K562 (cell line): ENCODE data around the gene GFI1B. TPM values are rescaled to one million over a fixed set of nuclear protein-coding genes. Genes with fewer than 3 reads are reported as not detected.

ENCODE experiments used
- ATF1 ChIP-seq, 2 experiments: fragments of 450-650 bp in 1 of 2; IDR thresholded peaks; 2 replicates each; pipeline ENCODE4 v1.6.1; 2016; ENCODE audit warnings: missing compliant biosample characterization in 1 of 2, missing genetic modification characterization in 1 of 2
- BRF1 ChIP-seq: IDR thresholded peaks from 3 replicates; pipeline ENCODE4 v1.6.1; 2011; ENCODE audit warnings: borderline replicate concordance, mild to moderate bottlenecking; ENCODE audit not compliant: insufficient read length; ENCODE audit errors: extremely low read depth
- CREB3L1 ChIP-seq: fragments of 450-650 bp; IDR thresholded peaks from 2 replicates; pipeline ENCODE4 v1.6.1; 2014; ENCODE audit warnings: low read depth, mild to moderate bottlenecking, moderate library complexity, borderline replicate concordance
- HCFC1 ChIP-seq: IDR thresholded peaks from 2 replicates; pipeline ENCODE4 v1.6.1; 2012; ENCODE audit warnings: low read depth, low read length, improper control_type of control experiment
- HNRNPUL1 ChIP-seq: fragments of 200-400 bp; formaldehyde crosslinking; IDR thresholded peaks from 2 replicates; pipeline ENCODE4 v1.6.1; 2017; ENCODE audit warnings: low read length
- HOXB6 ChIP-seq: fragments of 250-450 bp; sonication (Bioruptor Pico); IDR thresholded peaks from 2 replicates; pipeline ENCODE4 v1.5.1; 2022; ENCODE audit warnings: mild to moderate bottlenecking, borderline replicate concordance
- KHSRP ChIP-seq: fragments of 450-650 bp; IDR thresholded peaks from 2 replicates; pipeline ENCODE4 v1.6.1; 2017
- MAFG ChIP-seq: fragments of 450-650 bp; conservative IDR thresholded peaks from 2 replicates; pipeline ENCODE4 v1.6.1; 2016; ENCODE audit warnings: missing genetic modification characterization, missing compliant biosample characterization
- NCOA6 ChIP-seq: fragments of 450-650 bp; IDR thresholded peaks from 2 replicates; pipeline ENCODE4 v1.6.1; 2017; ENCODE audit warnings: mild to moderate bottlenecking
- NFATC3 ChIP-seq: fragments of 450-650 bp; IDR thresholded peaks from 2 replicates; pipeline ENCODE4 v1.6.1; 2017; ENCODE audit warnings: mild to moderate bottlenecking
- PRMT5 ChIP-seq: sonication (generic); formaldehyde crosslinking; IDR thresholded peaks from 2 replicates; pipeline ENCODE4 v1.5.0; 2020; ENCODE audit warnings: missing genetic modification reagents
- SMAD1 ChIP-seq: fragments of 150-350 bp; IDR thresholded peaks from 2 replicates; pipeline ENCODE4 v1.6.1; 2014; ENCODE audit warnings: low read length, low read depth; ENCODE audit not compliant: partially characterized antibody
- SMAD3 ChIP-seq: fragments of 450-650 bp; formaldehyde crosslinking; conservative IDR thresholded peaks from 2 replicates; pipeline ENCODE4 v1.4.0; 2020; ENCODE audit warnings: mild to moderate bottlenecking
- SMC3 ChIP-seq: conservative IDR thresholded peaks from 2 replicates; pipeline ENCODE4 v1.6.1; 2011; ENCODE audit warnings: low read depth, low read length, improper control_type of control experiment; ENCODE audit not compliant: insufficient read depth
- SP2 ChIP-seq: IDR thresholded peaks from 2 replicates; pipeline ENCODE4 v1.6.1; 2011; ENCODE audit warnings: mild to moderate bottlenecking, low read depth, low read length, moderate library complexity; ENCODE audit not compliant: poor library complexity, severe bottlenecking; ENCODE audit errors: extremely low read depth
- SPI1 ChIP-seq: IDR thresholded peaks from 2 replicates; pipeline ENCODE4 v1.6.1; 2011; ENCODE audit warnings: low read depth, low read length, control low read depth, borderline replicate concordance
- SRF ChIP-seq, 2 experiments: fragments of 250-450, 450-650 bp in 1 of 2; sonication (Bioruptor Pico) in 1 of 2; sonication (generic) in 1 of 2; formaldehyde crosslinking; IDR thresholded peaks; 2 replicates each; pipeline versions ENCODE4 v1.5.0 to v1.5.1; 2020 to 2022; ENCODE audit warnings: mild to moderate bottlenecking in 1 of 2, missing genetic modification reagents in 1 of 2
- TCFL5 ChIP-seq: fragments of 250-450 bp; sonication (Bioruptor Pico); conservative IDR thresholded peaks from 2 replicates; pipeline ENCODE4 v1.6.1; 2021; ENCODE audit warnings: mild to moderate bottlenecking, moderate library complexity, matching md5 sums
- ZNF165 ChIP-seq: fragments of 250-450 bp; sonication (Bioruptor Pico); IDR thresholded peaks from 2 replicates; pipeline ENCODE4 v1.4.0; 2020; ENCODE audit warnings: borderline replicate concordance
- ZNF347 ChIP-seq: fragments of 450-650 bp; formaldehyde crosslinking; IDR thresholded peaks from 2 replicates; pipeline ENCODE4 v1.4.0; 2020; ENCODE audit warnings: low read depth, mild to moderate bottlenecking, moderate library complexity
- ZNF384 ChIP-seq: IDR thresholded peaks from 2 replicates; pipeline ENCODE4 v1.6.1; 2012; ENCODE audit warnings: low read depth, low read length, improper control_type of control experiment
- ZNF41 ChIP-seq: fragments of 250-450 bp; sonication (Bioruptor Pico); conservative IDR thresholded peaks from 2 replicates; pipeline ENCODE4 v1.4.0; 2020; ENCODE audit warnings: mild to moderate bottlenecking
- ZNF79 ChIP-seq: fragments of 250-450 bp; sonication (Bioruptor Pico); IDR thresholded peaks from 2 replicates; pipeline ENCODE4 v1.4.0; 2020; ENCODE audit warnings: low read depth, mild to moderate bottlenecking, moderate library complexity
- polyA plus RNA-seq, 8 experiments: library from polyadenylated mRNA; depleted of rRNA in 4 of 8; stranded (reverse) in 5 of 8; unstranded in 3 of 8; fragments of >200 nt; fragmentation: Nextera tagmentation in 2 of 8; fragmentation: Illumina TruSeq in 1 of 8; extraction: Ambion mirVana in 2 of 8; extraction: Trizol in 1 of 8; gene quantifications; 2 replicates each; pipeline versions ENCODE4 v1.2.1 to v1.2.3, GENCODE V29; 2011 to 2014; ENCODE audit warnings: inconsistent platforms in 1 of 8, missing spikeins in 1 of 8
- total RNA-seq, 7 experiments: library from RNA; depleted of rRNA in 6 of 7; stranded (reverse); fragments of >200 nt in 6 of 7; fragmentation: Illumina TruSeq in 2 of 7; extraction: Trizol in 2 of 7; gene quantifications; 2 replicates each; pipeline versions ENCODE4 v1.2.1 to v1.2.3, GENCODE V29; 2011 to 2021; ENCODE audit warnings: low replicate concordance in 1 of 7
- TF ChIP-seq, protein P1 (sequence below): fragments of 450-650 bp; IDR thresholded peaks from 2 replicates; pipeline ENCODE4 v1.6.1; 2016; ENCODE audit warnings: low read depth, mild to moderate bottlenecking, moderate library complexity
- TF ChIP-seq, protein P2 (sequence below): fragments of 450-650 bp; formaldehyde crosslinking; IDR thresholded peaks from 2 replicates; pipeline ENCODE4 v1.4.0; 2020; ENCODE audit warnings: mild to moderate bottlenecking, moderate library complexity

The GFI1B gene
- total and polyA plus RNA-seq, 9 of the 15 experiments (the other 6 are each of a cell fraction or from before 2014, with no cell fraction given): 8.0 to 75.7 (median 34.5) TPM

DNA sequence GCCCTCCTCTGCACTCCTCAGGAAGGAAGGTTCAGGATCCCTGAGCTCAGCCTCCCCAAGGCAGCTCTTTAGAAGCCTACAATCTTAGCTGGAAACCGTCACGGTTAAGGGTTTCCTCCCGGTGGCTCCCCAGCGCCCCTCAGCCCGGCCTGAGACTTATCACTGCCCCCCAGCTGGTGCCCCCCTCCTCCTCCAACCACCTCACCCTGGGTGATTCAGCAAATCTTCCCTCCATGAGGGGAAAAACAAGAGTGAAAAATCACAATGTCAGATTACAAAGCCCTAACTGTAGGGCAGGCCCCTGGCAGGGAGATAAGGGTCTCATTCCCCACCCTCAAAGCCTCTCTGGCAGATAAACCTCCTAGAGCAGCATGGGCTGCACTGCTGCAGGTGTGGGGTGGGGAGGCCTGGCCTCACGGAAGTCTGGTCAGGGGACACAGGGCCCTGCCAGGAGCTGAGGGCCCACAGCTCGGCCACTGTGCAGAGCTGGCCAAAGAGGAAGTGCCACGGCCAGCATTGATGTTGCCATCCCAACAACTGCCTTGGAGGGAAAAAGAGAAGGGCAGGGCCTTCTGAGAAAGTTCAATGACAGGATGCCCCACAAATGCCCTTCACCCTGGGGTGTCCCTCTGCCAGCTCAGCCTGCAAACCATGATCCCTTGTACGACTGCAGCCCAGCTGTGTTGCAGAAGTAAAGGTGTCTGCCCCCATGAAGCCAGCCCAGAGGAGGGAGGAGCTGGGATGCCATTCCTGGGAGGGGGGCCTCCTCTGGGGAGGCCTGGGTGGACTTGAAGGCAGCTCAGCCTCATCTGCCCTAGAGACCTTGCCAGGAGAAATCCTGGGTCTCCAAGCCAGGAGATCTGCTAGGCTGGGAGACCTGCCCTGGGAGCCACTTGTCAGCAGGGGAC, 25.9 kb downstream of the GFI1B start (continued):
- peak; percentile 76 for TF ChIP-seq ZNF41 (CRISPR knock-in tag)
- no peak for TF ChIP-seq ATF1 (CRISPR knock-in tag; IDR thresholded peaks at IDR 0.05)
- TF ChIP-seq ATF1 (tag; IDR thresholded peaks at IDR 0.05): peak; percentile 76
- TF ChIP-seq CREB3L1: peak; percentile 59; the same call in 1 of the 2 replicates
- peak; percentile 24; the same call in 1 of the 2 replicates for TF ChIP-seq HCFC1
- TF ChIP-seq HNRNPUL1: no peak
- no peak for TF ChIP-seq HOXB6
- TF ChIP-seq PRMT5 (CRISPR knock-in tag): no peak
- TF ChIP-seq SPI1: peak; percentile 95
- TF ChIP-seq TCFL5 (CRISPR knock-in tag): peak; percentile 50; the same call in 1 of the 2 replicates
- TF ChIP-seq SMAD1: peak; percentile 89
- TF ChIP-seq SP2: no peak
- TF ChIP-seq, protein P1, sequence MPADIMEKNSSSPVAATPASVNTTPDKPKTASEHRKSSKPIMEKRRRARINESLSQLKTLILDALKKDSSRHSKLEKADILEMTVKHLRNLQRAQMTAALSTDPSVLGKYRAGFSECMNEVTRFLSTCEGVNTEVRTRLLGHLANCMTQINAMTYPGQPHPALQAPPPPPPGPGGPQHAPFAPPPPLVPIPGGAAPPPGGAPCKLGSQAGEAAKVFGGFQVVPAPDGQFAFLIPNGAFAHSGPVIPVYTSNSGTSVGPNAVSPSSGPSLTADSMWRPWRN: peak; percentile 86
- peak; percentile 82; the same call in 1 of the 2 replicates for TF ChIP-seq SMAD3
- TF ChIP-seq, protein P2, sequence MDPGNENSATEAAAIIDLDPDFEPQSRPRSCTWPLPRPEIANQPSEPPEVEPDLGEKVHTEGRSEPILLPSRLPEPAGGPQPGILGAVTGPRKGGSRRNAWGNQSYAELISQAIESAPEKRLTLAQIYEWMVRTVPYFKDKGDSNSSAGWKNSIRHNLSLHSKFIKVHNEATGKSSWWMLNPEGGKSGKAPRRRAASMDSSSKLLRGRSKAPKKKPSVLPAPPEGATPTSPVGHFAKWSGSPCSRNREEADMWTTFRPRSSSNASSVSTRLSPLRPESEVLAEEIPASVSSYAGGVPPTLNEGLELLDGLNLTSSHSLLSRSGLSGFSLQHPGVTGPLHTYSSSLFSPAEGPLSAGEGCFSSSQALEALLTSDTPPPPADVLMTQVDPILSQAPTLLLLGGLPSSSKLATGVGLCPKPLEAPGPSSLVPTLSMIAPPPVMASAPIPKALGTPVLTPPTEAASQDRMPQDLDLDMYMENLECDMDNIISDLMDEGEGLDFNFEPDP (CRISPR knock-in tag): no peak
- TF ChIP-seq MAFG (tag): peak; percentile 99
- TF ChIP-seq NCOA6: no peak
- no peak; the same call in 1 of the 2 replicates for TF ChIP-seq ZNF384
- no peak for TF ChIP-seq ZNF165 (CRISPR knock-in tag)
- TF ChIP-seq SRF (CRISPR knock-in tag; IDR thresholded peaks at IDR 0.05): 0 out of 4 replicates have a peak, but pooled peaks of 1 of the 2 experiments have one; percentile 25
- peak; percentile 74; the same call in 1 of the 2 replicates for TF ChIP-seq NFATC3
- peak; percentile 70; the same call in 1 of the 2 replicates for TF ChIP-seq KHSRP
- peak; percentile 44; the same call in 1 of the 2 replicates for TF ChIP-seq ZNF79 (CRISPR knock-in tag)
- no peak for TF ChIP-seq SMC3
- no peak for TF ChIP-seq BRF1
- no peak for TF ChIP-seq ZNF347
